Measurements from ENCODE around the gene USP48. TPM values are rescaled to one million over a fixed set of nuclear protein-coding genes. Genes with fewer than 3 reads are reported as not detected.

Gene USP48
- total RNA-seq, 1 donor from 2014 or later, result 54.5 TPM

- Mint-ChIP-seq H3K4me1 (ENCODE audit: low read depth) (peaks cover 7% of the 10 kb centered on the region), H3K27me3 (ENCODE audit: low read depth) (peaks cover 16% of the 10 kb centered on the region), H3K4me3 (ENCODE audit: unreplicated experiment) (no peak overlapping the region), H3K9me3 (ENCODE audit: low read depth) (no peaks in the 10 kb centered on the region), H3K27ac (ENCODE audit: unreplicated experiment) (no peak overlapping the region), H3K36me3 (ENCODE audit: low read depth) (no peaks in the 10 kb centered on the region)
- DNase-seq (ENCODE audit: low spot score), result peak; percentile 61
- TF ChIP-seq, protein P1, sequence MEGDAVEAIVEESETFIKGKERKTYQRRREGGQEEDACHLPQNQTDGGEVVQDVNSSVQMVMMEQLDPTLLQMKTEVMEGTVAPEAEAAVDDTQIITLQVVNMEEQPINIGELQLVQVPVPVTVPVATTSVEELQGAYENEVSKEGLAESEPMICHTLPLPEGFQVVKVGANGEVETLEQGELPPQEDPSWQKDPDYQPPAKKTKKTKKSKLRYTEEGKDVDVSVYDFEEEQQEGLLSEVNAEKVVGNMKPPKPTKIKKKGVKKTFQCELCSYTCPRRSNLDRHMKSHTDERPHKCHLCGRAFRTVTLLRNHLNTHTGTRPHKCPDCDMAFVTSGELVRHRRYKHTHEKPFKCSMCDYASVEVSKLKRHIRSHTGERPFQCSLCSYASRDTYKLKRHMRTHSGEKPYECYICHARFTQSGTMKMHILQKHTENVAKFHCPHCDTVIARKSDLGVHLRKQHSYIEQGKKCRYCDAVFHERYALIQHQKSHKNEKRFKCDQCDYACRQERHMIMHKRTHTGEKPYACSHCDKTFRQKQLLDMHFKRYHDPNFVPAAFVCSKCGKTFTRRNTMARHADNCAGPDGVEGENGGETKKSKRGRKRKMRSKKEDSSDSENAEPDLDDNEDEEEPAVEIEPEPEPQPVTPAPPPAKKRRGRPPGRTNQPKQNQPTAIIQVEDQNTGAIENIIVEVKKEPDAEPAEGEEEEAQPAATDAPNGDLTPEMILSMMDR (IDR thresholded peaks at IDR 0.05), result no peak
Observed at GRCh38 chr1:21664806-21665588, 118.0 kb downstream of the USP48 start.

- DNase-seq (ENCODE audit: low spot score), result peak; percentile 67
Observed at GRCh38 chr1:21663951-21664805, 118.8 kb downstream of the USP48 start.

GRCh38 chr1:21663248-21663950 is 119.5 kb downstream of the USP48 start:
- DNase-seq (ENCODE audit: low spot score), result peak; percentile 72
- peaks cover 17% of the 10 kb centered on the region for H3K27me3 Mint-ChIP-seq (ENCODE audit: low read depth)
- no peaks in the 10 kb centered on the region for H3K9me3 Mint-ChIP-seq (ENCODE audit: low read depth)
- TF ChIP-seq, protein P1 (IDR thresholded peaks at IDR 0.05), result no peak
- H3K27ac Mint-ChIP-seq (ENCODE audit: unreplicated experiment), result no peak overlapping the region
- H3K4me1 Mint-ChIP-seq (ENCODE audit: low read depth), result peaks cover 4% of the 10 kb centered on the region
- H3K4me3 Mint-ChIP-seq (ENCODE audit: unreplicated experiment), result no peak overlapping the region
- H3K36me3 Mint-ChIP-seq (ENCODE audit: low read depth), result no peaks in the 10 kb centered on the region

More at GRCh38 chr1:21663951-21664805, 118.8 kb downstream of the USP48 start:
- Mint-ChIP-seq H3K4me1 (ENCODE audit: low read depth) (peaks cover 4% of the 10 kb centered on the region), H3K27ac (ENCODE audit: unreplicated experiment) (no peak overlapping the region), H3K27me3 (ENCODE audit: low read depth) (peaks cover 17% of the 10 kb centered on the region), H3K9me3 (ENCODE audit: low read depth) (no peaks in the 10 kb centered on the region), H3K4me3 (ENCODE audit: unreplicated experiment) (no peak overlapping the region), H3K36me3 (ENCODE audit: low read depth) (no peaks in the 10 kb centered on the region)
- TF ChIP-seq, protein P1 (IDR thresholded peaks at IDR 0.05), result no peak

GRCh38 chr1:21662426-21663247 is 120.3 kb downstream of the USP48 start:
- H3K36me3 Mint-ChIP-seq (ENCODE audit: low read depth), result no peaks in the 10 kb centered on the region
- DNase-seq (ENCODE audit: low spot score), result no peak
- H3K4me3 Mint-ChIP-seq (ENCODE audit: unreplicated experiment), result no peak overlapping the region
- H3K27ac Mint-ChIP-seq (ENCODE audit: unreplicated experiment), result no peak overlapping the region
- H3K9me3 Mint-ChIP-seq (ENCODE audit: low read depth), result no peaks in the 10 kb centered on the region
- peaks cover 4% of the 10 kb centered on the region for H3K4me1 Mint-ChIP-seq (ENCODE audit: low read depth)
- peaks cover 17% of the 10 kb centered on the region for H3K27me3 Mint-ChIP-seq (ENCODE audit: low read depth)
- TF ChIP-seq, protein P1 (IDR thresholded peaks at IDR 0.05), result no peak

Data from chondrocyte (in vitro differentiated cells).